Measurements from ENCODE around the gene MASP1.
A peak's percentile ranks its signal among the peaks of the same experiment; 100 is the strongest.

Gene MASP1

DNA sequence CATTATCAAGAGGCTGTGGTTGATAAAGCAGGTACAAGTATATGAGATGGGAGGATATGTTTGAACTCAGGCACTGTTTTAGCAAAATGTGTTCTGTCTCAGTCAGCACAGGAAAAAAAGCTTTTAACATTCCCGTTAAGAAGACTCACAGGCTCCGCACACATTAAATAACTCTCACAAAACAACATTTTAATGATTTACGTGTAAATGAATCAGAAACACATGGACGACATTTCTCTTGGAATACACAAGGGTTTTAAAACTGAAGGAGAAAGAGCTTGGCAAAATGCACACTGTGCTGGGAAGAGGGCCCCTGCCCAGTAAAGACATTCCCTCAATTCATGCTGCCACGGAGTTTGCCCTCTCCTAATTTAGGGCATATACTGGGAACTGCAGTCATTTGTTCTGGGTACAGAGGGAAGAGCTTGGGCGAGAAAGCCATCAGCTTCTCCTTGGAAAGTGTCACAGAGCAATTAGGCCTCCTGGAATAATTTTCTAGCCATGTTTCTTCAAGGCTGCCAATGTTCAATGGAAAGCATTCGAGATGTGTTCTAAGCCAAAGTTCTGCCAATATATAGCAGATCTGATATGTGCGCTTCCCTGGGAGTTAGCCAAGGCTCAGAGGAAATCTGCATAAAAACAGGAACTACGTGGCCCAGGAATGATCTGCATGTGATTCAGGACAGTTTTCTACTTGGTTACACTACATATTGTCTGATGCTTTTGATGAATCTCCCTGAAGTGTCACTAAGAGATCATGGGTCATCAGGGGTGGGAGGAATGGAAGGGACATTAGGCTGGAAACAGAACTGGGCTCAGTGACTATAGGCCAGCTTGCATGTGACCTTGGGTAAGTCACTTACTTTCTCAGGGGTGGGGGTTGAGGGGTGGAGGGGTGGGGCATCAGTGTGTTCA lies 2.2 kb upstream of the MASP1 start:
- DNase-seq = peak in 2 of 58 donors; percentile 9 to 40

DNA sequence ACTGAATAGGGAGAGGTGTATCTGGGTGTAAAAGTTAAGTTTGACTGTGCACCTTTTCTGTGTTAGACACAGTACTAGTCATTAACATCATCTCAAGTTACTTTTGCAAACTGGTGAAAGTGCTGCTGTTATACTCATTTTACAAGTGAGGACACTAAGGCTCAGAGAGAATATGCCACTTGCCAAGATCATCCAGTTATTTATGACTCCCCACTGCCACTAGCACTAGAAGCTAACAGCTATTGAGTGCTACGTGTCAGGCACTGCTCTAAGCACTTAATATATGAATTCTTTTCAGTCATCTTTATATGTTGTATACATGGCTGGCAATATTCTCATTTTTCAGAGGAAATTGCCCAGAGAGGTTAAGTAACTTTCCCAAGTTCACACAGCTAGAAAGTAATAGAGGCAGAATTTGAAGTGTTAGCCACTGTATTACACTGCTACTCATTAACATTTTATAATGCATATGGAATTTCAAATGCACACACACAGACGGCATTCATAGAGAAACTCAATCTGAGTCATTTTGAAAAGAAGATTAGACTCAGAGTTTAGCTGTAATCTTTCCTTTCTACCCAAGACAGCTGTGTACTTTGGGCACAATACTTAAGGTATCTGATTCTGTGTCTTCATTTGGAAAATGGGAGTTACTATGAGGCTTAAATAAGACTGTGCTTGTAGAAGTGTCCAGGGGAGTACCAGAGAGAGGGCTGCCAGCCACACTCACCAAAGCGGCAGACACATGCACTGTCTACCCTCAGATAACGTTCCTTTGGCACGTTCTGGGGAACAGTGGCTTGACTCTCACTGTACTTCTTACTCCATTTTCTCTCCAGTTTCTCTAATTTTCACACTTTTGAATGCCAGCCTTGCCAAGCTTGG lies 1.3 kb upstream of the MASP1 start:
- no peak for DNase-seq

- peak in 6 of 58 donors; percentile 4 to 10 (median 8) for DNase-seq
Measured at GRCh38 chr3:187292181-187292580, 644 bp upstream of the MASP1 start.

- peak in 15 of 58 donors; percentile 2 to 61 (median 25) for DNase-seq
Measured at GRCh38 chr3:187291001-187291511, 481 bp downstream of the MASP1 start.

DNA sequence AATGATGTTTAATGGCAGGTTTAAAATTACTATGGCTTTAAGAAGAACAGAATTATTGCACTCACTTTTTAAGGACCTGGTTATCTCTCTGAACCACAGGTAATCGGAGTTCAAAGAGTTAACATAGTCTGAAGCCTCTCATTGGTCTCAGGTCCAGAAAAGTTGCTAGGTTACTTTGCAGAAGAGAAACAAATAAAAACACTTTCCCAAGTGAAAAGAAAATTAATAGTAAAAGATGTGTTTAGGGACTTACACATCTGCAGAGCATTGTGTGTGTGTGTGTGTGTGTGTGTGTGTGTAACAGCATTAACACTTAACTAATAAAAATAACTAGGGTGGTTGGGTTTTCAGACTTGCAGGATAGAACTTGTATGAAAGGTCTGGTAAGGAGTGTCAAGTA lies 1.0 kb downstream of the MASP1 start:
- DNase-seq = no peak

DNA sequence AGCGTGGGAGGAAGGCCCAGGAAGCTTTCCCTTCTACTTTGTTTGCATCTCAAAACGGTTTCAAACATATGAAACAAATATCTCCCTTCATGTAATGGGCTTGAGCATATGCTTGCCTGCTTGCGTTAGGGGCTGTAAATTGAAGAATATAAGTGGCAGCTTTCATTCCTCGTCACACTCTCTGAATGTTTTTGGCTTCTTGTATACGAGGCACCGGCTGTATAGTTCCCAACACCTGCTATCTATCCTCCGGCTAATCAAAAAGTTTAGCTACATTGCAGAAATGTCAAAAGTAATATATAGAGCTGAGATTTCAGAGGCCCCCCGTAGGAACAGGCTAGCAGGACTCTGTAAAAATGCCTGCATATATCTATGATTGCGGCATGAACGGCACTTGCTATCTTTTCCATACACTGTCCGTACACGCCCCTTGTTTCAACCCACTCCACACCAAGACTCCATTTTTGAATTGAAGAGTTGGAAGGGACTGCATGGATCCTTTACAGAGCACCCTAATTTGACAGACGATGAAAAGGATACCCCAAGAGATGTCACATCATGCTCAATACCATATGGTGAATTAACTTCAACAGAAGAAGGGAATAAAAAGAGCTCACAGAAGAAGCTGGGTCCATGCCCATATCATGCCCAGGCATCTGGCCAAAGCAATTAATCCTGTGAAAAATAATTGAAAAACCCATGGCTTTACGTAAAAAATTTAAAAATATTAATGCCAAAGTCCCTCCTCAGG lies 2.5 kb downstream of the MASP1 start:
- no peak for DNase-seq

GRCh38 chr3:187288131-187288854 lies 3.2 kb downstream of the MASP1 start:
- DNase-seq = peak in 1 of 58 donors; percentile 4

DNA sequence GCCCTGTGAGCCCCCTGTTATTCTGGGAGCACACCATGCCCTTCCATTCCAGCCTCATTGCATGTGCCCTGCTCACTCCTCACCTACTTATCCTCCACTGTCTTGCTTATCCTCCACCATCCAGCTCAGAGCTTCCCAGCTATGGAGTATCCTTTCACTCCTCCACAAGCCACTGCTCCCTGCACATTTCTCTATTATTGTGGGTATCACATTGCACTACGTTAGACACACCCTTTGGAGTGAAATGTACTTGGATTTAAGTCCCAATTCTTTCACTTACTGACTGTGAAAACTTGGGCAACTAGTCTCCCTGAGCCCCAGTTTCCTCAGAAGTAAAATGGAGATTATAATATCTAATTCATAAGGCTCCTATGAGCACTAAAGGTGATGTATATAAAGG lies 4.3 kb downstream of the MASP1 start:
- no peak for DNase-seq

DNA sequence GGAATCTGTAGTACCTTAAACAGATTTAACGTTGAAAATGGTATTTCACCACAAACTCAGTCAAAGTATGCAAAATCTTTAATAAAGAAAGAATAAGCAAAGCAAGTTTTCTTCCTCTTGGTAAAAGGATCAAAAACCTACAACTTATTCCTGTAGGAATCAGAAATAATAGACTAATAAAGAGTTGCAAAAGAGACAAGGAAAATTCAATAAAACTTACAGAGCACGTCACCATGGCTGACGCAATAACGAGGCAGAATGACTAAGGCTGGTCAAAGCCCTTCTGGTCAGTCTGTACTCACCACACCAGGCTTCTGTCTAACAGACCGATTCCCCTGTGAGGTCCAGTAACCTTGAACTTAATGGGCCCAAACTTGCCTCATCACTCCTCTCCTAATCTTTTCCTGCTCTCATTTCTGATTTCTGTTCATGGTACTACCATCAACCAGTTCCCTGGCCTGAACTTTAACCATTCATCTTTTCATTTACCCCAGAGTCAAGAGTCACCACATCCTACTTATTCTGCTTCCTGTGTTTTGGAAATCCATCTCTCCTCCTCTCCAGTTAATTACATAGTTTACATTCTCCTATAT lies 5.0 kb downstream of the MASP1 start:
- DNase-seq = no peak

GRCh38 chr3:187281191-187281714 lies 10.3 kb downstream of the MASP1 start:
- no peak for DNase-seq

DNA sequence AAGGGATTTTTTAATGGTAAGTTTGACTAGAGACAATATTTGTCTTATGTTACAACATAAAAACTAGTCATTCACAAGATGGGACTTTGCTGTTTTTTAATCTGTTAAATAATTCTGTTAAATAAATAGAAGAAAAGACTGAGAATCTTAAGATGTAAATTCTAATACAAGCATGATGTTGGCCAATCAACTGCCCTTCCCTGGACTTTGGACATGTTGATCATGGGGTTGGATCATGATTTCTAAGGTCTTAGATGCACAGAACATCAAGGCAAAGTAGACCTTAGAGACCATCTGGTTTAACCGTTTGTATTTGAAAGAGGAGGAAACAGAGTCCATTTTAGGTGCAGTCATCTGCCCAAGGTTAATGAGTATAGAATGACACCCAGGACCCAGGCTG lies 10.9 kb downstream of the MASP1 start:
- DNase-seq = no peak

DNA sequence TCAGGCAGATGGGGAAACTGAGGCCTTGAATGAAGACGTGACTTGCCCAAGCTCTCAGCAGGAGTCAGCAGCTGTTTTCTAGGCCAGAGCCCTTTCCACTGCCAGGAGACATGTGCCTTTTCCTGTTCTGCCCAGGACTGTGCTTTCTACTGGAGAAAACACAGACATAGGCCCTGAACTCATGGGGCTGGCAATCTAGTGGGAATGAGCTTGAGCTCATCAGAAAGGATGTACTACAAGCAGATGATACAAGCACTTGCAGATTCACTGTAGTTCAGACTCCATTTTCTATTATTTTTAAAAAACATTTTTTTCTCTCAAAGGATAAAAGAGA lies 14.4 kb downstream of the MASP1 start:
- DNase-seq = no peak

GRCh38 chr3:187276397-187277128 lies 15.0 kb downstream of the MASP1 start:
- no peak for DNase-seq

- DNase-seq = peak in 28 of 58 donors; percentile 4 to 59 (median 22)
Measured at GRCh38 chr3:187274977-187275338, 16.6 kb downstream of the MASP1 start.

DNA sequence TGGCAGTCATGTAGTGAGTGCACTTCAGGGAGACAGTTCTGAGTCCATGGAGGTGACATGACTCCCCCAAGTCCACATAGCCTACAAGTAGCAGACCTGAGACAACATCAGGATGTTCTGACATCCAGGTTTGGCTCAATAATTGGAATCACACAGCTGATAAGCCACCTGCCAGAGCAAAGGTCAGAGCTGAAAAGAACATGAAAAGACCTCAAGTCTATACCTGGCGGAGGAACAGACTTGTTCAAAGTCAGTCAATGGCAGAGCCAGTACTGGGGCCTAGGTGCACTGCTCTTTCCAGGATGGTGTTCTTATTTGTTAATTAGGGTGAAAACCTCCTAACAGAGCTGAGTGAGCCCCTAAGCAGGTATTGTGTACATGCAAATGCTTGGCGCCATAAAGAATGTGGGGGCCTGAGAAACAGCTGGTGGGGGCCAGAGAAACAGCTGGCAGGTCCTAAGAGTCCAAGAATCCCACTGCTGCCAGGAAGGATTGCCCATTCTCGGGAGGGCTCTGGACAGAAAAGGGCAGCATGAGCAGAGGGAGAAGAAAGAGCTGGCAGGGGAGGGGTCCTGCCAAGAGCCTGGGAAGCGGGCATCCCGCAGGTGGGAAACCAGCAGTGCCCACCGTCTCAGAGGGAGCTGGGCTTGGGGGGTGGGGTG lies 17.1 kb downstream of the MASP1 start:
- DNase-seq = no peak

DNA sequence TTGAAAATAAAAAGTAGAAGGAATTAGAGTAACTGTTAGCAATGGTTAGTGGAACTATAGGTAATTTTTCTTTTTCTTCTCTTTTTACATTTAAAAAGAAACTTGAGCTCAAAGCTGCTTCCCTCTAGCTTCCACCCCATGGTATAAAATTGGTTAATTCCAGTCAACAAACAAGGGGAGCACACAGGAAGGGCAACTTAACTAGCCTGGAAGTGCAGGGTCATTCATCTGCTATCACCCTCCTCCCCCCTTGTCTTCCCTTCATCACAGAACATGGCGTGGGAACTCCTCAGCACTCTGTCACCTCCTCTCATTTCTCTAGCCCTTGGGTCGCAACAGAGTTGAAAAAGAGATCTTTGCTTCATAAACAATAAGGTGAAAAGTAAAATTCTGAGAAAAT lies 20.0 kb downstream of the MASP1 start:
- no peak for DNase-seq

DNA sequence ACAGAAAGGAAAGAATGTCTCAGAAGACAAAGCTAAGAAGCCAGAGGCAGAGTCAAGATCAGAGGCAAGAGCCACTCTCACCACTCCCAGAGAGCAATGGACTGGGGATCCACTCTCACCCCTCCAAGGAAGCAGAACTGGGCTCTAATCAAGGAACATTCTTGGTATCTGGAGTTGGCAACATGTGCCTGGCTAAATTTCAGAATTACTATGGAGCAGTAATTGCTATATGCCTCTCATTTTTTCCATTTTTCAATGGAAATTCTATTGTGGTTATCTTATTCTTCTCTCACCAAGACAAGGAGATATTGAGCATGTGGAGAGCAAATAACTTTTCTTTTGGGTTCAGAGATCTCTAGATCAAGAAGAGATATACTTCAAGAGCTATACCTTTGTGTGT lies 22.1 kb downstream of the MASP1 start:
- DNase-seq = no peak

- no peak for DNase-seq
Measured at GRCh38 chr3:187267306-187267705, 24.2 kb downstream of the MASP1 start.

DNA sequence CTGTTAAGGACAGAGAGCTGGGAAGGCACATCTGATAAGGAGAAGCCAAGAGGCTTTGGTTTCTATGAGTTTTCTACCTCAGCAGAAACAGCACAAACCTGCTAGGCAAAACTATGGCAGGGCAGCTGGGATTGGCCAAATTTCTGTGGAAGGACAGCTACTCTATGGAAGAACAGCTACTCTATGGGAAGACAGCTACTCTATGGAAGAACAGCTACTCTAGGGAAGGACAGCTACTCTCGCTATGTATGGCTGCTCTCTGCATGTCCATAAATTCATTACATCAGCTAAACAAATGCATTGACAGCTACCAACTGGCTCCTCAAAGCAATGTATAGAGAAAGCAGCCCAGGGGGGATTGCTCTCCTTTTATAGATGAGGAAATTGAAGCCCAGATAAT lies 24.8 kb downstream of the MASP1 start:
- no peak for DNase-seq

All from anterior cingulate cortex (tissue), 58 donors.